Kidney (tissue), 14 donors: Measurements from ENCODE around the gene TCHP. TPM values are rescaled to one million over a fixed set of nuclear protein-coding genes. Genes with fewer than 3 reads are reported as not detected.

Source experiments
- DNase-seq, 5 donors: peaks; one replicate each; pipeline ENCODE4 v3.0.0-alpha.2; 2013 to 2020
- FAIRE-seq: peaks from 2 replicates; lab custom pipeline; 2012; peaks lifted over from hg19 to GRCh38; lab: Jason Lieb, UNC
- H3K27ac ChIP-seq, 2 donors: one replicate each; pipeline ENCODE4 v1.7.0; 2013; ENCODE audit warnings: low read depth in 2 of 2, low read length in 2 of 2, inconsistent platforms in 1 of 2
- H3K27me3 ChIP-seq: one replicate; pipeline ENCODE4 v1.7.1; 2013; ENCODE audit warnings: low read length, inconsistent platforms; ENCODE audit not compliant: control insufficient read depth, insufficient read depth
- H3K36me3 ChIP-seq, 3 donors: one replicate each; pipeline versions ENCODE4 v1.7.0 to v1.7.1; 2013; ENCODE audit warnings: low read length in 3 of 3, control low read depth in 1 of 3, inconsistent platforms in 1 of 3; ENCODE audit not compliant: insufficient read depth in 3 of 3, control insufficient read depth in 2 of 3
- H3K4me1 ChIP-seq, 3 donors: one replicate each; pipeline versions ENCODE4 v1.7.0 to v1.7.1; 2013; ENCODE audit warnings: low read length in 3 of 3, inconsistent platforms in 1 of 3, low read depth in 1 of 3; ENCODE audit not compliant: control insufficient read depth in 2 of 3, insufficient read depth in 2 of 3
- H3K4me3 ChIP-seq, 3 donors: one replicate each; pipeline versions ENCODE4 v1.7.0 to v1.8.1; 2013; ENCODE audit warnings: low read length in 3 of 3, control low read depth in 1 of 3, inconsistent platforms in 1 of 3
- H3K9ac ChIP-seq, 3 donors: one replicate each; pipeline versions ENCODE4 v1.7.0 to v1.7.1; 2013; ENCODE audit warnings: low read length in 3 of 3, control low read depth in 1 of 3, inconsistent platforms in 1 of 3
- H3K9me3 ChIP-seq, 3 donors: one replicate each; pipeline versions ENCODE4 v1.7.0 to v1.7.1; 2013; ENCODE audit warnings: low read length in 3 of 3, control low read depth in 1 of 3, inconsistent platforms in 1 of 3; ENCODE audit not compliant: control insufficient read depth in 2 of 3, insufficient read depth in 1 of 3
- intact Hi-C: fragments of 100-400 bp; cut with DNase I; formaldehyde crosslinking; loops from one replicate; pipeline ENCODE4 v1.11.1; 2022
- polyA plus RNA-seq: library from polyadenylated mRNA; stranded (reverse); fragments of 350-450 nt; fragmentation: Illumina TruSeq; extraction: RNeasy Lipid Tissue Mini Kit (QIAGEN cat#74804); gene quantifications from one replicate; pipeline ENCODE4 v1.2.3, GENCODE V29; 2014; ENCODE audit warnings: low read depth, low replicate concordance; ENCODE audit not compliant: insufficient read depth
- total RNA-seq: library from RNA; stranded (reverse); fragmentation: NEBNext Ultra II Directional; extraction: Animal tissue kit (Norgen Biotek cat#: 25700); gene quantifications from one replicate; pipeline ENCODE4 v1.2.1, GENCODE V29; 2021
- TF ChIP-seq, protein P1 (sequence below): IDR thresholded peaks from 3 replicates; pipeline ENCODE4 v1.5.1; 2012; ENCODE audit warnings: mild to moderate bottlenecking, moderate library complexity, borderline replicate concordance; ENCODE audit not compliant: insufficient read depth; ENCODE audit errors: extremely low read depth
- donor health status: control.
- donor health status: control.
- donor health status: control.
- donor health status: control.
- donor health status: control.
- donor health status: DM: yes; HTN: yes; CAD: no.
- donor health status: Normal renal cell carcinoma (clear cell type).

Gene TCHP
- total and polyA plus RNA-seq, 2 donors from 2014 or later = 6.0 to 16.2 TPM

GRCh38 chr12:109915171-109916040 is 15.3 kb downstream of the TCHP start:
- Histone ChIP-seq H3K9ac (no peak overlapping the region), H3K36me3 (peaks cover 2 to 37% (median 28%) of the 10 kb centered on the region in 3 donors), H3K4me3 (no peak overlapping the region), H3K9me3 (no peaks in the 10 kb centered on the region), H3K27me3 (no peaks in the 10 kb centered on the region), H3K27ac (no peak overlapping the region), H3K4me1 (no peaks in the 10 kb centered on the region)
- DNase-seq (no peak), FAIRE-seq (no peak)
- TF ChIP-seq, protein P1, sequence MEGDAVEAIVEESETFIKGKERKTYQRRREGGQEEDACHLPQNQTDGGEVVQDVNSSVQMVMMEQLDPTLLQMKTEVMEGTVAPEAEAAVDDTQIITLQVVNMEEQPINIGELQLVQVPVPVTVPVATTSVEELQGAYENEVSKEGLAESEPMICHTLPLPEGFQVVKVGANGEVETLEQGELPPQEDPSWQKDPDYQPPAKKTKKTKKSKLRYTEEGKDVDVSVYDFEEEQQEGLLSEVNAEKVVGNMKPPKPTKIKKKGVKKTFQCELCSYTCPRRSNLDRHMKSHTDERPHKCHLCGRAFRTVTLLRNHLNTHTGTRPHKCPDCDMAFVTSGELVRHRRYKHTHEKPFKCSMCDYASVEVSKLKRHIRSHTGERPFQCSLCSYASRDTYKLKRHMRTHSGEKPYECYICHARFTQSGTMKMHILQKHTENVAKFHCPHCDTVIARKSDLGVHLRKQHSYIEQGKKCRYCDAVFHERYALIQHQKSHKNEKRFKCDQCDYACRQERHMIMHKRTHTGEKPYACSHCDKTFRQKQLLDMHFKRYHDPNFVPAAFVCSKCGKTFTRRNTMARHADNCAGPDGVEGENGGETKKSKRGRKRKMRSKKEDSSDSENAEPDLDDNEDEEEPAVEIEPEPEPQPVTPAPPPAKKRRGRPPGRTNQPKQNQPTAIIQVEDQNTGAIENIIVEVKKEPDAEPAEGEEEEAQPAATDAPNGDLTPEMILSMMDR = no peak
- intact Hi-C loops = no loop called here

DNA sequence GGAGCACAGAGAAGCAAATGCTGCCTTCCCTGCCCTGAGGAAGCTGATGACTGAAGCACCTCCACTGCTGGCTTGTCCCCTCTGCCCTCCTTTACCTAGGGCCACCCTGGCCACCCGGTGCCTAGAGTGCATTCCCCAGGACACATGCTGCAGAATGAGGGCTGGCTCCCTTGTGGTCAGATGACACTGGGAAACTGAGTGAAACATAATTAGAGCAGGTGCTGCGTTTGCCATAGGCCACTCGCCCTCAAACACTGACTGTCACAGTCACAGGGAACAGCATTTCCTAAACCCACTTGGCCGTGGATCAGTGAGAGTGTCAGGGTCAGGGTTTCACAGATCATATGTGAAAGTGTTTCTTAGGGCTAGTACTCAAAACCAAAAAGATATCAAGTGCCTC is 16.0 kb downstream of the TCHP start:
- H3K9ac ChIP-seq = no peak overlapping the region
- H3K4me1 ChIP-seq = no peaks in the 10 kb centered on the region
- TF ChIP-seq, protein P1 = no peak
- no peak for FAIRE-seq
- no peaks in the 10 kb centered on the region for H3K27me3 ChIP-seq
- intact Hi-C loops = no loop called here
- DNase-seq = no peak
- H3K4me3 ChIP-seq = no peak overlapping the region
- H3K36me3 ChIP-seq = peaks cover 2 to 34% (median 28%) of the 10 kb centered on the region in 3 donors
- no peak overlapping the region for H3K27ac ChIP-seq
- no peaks in the 10 kb centered on the region for H3K9me3 ChIP-seq

GRCh38 chr12:109919456-109919855 is 19.4 kb downstream of the TCHP start:
- Histone ChIP-seq H3K9me3 (no peaks in the 10 kb centered on the region), H3K4me1 (no peaks in the 10 kb centered on the region), H3K9ac (no peak overlapping the region), H3K27ac (no peak overlapping the region), H3K36me3 (peaks cover 2 to 27% (median 21%) of the 10 kb centered on the region in 3 donors), H3K4me3 (no peak overlapping the region), H3K27me3 (no peaks in the 10 kb centered on the region)
- TF ChIP-seq, protein P1 = no peak
- FAIRE-seq (no peak), DNase-seq (no peak)
- intact Hi-C loops = no loop called here
